ENCODE data around the gene ICA1L.

The ICA1L gene

DNA sequence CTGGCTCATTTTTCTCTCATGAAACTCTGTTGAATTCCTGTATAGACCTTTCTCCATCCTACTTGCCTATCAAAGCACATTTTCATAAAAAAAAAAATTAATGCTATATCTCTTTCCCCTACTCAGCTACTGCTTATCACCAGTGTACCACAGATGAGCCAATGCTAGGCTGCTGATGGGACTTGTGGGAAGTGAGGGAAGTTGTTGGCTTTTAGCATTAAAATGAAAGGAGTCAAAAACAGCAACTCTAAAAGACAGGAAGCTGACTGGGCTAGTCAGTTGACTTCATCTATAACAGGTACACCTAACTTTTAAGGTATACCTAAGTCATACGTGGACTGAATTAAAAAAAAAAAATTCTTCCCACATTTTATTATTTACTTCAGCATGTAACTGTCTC is 134.7 kb downstream of the ICA1L start:
- no peak for DNase-seq (ENCODE audit: low read depth)

DNA sequence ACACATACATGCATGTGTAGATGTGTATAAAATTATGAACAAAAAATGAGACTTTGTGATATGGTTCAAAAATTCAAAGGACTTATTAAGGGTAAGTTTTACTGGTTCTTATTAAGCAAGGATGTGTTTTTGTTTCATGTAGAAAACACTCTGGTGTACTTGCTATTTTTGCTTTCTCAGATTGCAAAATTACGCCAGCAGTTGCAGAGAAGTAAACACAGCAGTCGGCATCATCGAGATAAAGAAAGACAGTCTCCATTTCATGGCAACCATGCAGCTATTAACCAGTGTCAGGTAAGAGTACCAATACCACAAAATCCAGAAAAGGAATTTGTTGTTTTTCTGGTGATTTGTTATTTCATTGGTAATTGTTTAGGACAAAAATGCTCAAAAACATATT is 145.5 kb downstream of the ICA1L start:
- no peak for DNase-seq (ENCODE audit: low read depth)

GRCh38 chr2:202723746-202724145 is 147.8 kb downstream of the ICA1L start:
- DNase-seq (ENCODE audit: low read depth) = no peak
